Central memory CD4-positive, alpha-beta T cell (primary cell): ENCODE measurements around the gene RANBP1.

Source experiments
- DNase-seq: peaks from one replicate; pipeline ENCODE4 v3.0.0; 2022

RANBP1 gene

DNA sequence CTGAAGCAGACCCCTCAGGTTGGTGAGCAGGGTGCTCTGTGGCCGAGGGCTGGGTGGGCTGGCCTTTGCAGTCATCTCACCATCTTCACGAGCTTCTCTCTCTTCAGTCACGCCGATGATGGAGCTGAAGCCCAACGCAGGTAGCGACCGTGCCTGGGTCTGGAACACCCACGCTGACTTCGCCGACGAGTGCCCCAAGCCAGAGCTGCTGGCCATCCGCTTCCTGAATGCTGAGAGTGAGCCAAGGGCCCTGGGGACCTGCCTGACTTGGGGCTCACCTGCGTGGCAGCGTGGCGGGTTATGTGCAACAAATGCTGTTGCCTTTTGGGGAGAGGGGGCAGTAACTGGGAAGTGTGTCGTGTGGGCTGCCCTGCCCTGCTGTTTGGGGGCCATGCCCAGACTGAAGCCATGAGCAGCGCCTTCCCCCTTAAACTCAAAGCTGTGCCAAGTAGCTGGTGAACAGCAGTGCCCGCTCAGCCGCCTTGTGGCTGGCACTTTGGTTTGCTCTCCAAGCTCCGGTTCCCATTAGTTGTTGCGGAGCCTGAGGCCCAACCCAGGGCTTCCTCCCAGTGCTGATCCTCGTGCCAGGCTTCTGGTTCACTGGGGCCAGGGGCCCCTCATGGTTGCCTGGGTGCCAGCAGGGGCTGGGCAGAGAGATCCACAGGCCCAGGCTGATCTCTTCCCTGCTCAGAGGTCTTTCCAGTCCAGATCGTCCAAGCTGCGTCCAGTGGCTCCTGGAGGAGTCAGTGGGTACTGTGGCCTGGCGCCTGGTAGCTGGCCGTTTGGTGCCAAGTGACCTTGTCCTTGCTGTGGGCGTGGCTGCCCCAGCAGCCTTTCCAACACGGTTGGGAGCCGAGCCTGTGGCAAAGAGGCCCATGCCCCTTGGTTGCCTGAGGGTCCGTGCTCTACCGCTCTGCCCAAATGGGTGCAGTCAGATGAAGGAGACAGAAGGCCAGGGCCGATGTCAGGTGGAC is 9.6 kb downstream of the RANBP1 start:
- no peak for DNase-seq

DNA sequence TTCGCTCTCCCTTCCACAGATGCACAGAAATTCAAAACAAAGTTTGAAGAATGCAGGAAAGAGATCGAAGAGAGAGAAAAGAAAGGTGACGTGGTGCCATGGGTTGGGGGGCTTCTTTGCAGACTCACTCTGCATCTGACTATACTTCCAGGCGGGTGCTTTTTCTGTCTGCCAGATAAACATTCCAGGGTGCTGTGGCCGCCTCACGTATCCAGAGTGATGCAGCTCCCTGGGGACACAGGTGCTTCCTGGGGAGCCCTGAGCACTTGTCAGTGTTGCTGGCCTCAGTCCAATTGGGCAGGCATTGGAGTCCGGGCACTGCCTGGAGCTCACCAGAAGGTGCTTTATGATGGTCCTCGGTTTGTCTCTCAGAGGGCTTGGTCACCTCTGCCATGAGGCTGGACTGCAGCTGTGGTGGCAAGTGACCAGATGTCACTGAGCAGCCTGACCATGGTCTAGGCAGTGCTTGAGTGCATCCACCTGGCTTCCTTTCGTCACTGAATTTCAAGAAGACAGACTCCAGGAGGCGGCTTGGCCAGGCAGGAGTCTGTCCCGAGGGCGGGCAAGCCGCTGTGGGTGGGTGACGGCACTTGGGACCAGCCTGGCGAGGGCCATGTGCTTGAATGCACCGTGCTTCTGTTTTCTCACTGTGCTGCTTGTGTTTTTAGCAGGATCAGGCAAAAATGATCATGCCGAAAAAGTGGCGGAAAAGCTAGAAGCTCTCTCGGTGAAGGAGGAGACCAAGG is 10.6 kb downstream of the RANBP1 start:
- DNase-seq = no peak

DNA sequence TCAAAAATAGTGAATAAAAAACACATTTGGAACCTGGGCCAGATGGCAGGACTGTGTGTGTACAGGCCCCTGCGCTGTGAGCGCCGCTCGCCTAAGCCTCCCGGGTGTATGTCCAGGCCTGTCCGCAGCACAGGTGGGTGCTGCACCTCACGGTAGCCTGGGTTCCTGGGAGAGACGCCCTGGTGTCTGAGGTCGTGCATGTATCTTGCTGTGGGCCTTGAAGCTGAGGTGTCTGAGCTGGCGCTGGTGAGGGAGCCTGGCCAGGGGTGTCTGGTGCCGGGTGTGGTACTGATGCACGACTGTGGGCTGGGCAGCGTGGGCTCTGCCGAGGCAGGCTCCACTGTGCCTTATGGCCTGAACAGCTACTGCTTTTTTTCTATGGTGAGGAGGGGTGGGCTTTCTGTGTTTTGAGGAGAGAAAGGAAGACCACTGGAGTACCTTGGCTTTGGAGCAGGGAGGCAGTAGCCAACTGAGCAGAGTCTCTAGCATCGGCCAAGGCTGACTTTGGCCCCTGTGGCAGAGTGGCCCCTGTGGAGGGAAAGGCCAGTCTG is 11.5 kb downstream of the RANBP1 start:
- no peak for DNase-seq

DNA sequence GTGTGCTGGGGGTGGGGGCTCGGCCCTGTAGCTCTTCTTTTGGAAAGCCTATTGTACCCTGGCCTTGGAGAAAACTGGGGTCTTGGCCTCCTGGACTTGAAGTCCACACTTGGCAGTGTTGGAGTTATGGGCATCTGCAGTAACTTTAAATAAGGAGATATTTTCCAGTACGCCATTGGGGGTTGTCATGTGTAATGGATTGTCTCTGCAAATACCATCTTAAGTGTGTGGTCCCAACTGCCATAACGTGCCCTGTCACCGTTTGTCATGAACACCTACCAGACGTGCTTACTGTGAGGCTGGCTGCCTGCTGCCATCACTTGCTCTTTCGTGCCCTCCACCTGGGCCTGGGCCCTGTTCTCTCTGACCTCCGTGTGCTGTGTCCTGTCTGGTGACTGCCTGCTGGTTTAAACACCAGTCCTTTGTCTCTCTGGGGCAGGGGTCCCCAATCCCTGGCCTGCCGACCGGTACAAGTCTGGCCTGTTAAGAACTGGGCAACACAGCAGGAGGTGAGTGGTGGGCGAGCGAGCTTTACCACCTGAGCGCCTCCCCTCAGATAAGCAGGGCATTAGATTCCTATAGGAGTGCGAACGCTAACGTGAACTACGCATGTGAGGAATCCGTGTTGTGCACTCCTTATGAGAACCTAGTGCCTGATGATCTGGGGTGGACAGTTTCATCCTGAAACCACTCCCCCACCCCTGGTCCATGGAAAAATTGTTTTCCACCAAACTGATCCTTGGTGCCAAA is 12.1 kb downstream of the RANBP1 start:
- DNase-seq = no peak

DNA sequence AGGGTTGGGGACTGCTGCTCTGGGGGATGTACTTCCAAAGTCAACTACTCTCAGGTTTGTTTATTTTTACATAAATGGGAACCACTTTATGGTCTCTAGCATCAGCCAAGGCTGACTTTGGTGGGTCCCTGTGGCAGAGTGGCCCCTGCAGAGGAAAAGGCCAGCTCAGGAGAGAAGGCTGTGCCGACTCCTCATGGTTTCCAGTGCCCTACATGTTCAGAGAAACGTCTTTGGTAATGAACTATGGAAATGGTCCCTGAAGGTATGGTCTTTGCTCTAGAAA is 12.7 kb downstream of the RANBP1 start:
- no peak for DNase-seq

DNA sequence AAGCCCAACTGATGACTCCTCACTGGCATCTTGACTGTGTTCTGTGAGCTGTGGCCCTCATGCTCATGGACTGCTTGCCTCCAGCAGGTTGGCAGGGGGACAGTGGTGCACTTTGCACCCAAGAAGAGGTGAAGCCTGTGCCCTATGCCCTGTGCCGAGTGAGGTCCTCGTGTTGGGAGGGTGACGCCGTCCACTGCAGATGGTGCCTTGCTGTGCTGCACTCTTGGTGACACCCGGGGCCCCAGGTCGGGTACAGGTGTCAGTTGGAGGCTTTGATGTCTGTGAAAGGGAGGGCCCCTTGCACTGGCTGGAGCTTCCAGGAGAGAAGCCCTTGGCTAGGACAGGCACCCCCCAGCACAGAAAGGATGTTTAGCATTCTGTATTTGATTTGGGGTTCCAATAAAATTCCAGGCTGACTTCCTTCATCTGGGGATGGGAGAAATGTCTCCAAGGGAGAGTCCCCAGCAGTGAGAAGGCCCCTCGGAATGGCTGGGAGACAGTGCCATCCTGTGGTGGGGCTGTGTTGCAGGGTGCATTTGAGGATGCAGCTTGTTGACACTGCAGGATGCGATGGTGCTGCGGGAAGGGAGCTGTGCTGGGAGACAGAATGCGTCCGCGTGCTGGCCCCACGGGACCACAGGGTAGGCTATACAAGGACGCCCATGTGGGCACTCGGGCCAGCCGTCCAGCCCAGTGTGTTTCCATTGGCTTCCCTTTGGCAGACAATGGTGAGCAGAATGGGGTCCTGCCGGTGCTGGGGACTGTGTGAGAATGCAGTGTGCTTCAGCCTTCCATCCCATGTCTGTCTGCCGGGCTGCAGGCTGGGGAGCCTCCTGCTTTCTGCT is 13.2 kb downstream of the RANBP1 start:
- DNase-seq = peak; percentile 53

DNA sequence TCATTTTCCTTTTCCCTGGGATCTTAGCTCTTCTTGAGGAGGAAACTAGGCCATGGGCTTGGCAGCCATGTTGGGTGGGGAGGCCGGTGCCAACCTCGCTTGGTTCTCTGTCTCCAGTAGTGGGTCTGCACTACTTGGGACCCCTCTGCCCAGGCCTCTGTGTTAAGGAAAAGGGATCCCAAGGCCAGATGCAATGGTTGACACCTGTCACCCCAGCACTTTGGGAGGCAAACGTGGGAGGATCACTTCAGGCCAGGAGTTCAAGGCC is 13.8 kb downstream of the RANBP1 start:
- DNase-seq = no peak

DNA sequence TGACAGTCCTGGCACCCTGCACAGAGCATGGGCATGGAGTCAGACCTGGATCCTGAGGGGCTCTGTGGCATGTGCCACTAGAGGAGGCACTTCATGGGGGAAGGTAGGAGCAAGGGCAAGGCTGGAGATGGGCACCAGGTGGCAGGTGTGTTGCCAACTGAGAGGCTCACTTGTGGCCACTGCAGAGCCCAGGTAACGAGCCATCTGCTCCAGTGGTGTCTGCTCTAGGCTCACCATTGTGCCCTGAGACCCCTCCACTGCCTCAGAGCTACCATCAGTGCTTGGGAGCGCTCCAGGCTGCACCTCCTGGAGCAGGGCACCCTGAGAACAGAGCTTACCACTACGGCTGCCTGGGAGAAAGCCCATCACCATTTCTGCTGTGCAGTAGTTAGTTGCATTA is 14.4 kb downstream of the RANBP1 start:
- DNase-seq = no peak

DNA sequence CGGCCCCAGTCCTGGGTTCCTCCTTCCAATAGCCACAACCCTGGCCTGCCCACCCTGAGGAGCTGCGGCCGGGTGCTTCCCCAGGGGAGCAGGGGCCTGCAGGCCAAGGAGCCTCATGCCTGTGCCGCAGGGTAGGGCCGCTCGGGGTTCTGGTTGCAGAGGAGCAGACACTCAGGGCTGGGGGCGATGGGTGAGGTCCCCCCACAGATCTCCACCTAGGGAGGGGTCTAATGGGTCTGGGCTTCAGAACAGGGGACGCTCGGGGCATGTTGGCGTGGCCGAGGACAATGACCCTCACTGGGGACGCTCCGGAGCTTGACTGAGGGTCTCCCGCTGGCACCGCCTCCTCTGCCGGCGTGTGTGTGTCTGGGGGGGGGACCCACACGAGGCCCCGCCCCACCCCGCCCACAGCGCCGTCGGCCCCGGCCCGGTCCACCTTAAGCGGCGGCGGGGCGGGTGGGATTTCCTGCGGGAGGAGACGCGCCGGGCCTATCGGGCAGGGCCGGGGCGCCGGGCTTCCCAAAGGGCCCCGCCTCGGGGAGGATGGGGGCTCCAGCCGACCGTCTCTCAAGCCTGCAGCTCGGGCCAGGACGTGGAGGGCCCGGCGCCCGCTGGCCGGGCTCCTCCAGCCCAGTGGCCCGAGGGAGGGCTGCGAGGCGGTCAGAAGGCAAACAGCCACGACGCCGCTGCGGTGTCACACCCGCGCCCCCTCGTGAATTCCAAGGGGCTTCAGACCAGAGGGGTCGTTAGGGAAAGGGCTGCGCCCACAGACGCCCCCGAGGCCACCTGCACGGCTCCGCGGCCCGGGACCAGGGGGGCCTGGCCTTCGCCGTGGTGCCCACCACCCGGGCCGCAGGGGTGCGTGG is 15.1 kb downstream of the RANBP1 start:
- DNase-seq = peak; percentile 77

DNA sequence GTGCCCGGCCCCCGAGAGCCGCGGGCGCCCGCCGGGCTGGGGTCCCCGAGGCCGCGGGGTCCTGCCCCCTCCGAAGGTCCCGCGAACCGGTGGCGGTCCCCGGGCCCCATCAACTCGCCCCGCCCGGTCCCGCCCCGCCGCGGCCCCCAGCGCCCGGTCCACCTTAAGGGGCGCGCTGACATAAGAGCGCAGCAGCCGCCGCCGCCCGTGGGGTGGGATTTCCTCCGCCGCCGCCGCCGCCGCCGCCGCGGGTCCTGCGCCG is 15.6 kb downstream of the RANBP1 start, which contains the start of gene ZDHHC8:
ZDHHC8 (plus strand) TSS at position 208 of the 262 bp plus-strand sequence. CDS start 144 bp downstream, outside the sequence.
- DNase-seq = peak; percentile 30

DNA sequence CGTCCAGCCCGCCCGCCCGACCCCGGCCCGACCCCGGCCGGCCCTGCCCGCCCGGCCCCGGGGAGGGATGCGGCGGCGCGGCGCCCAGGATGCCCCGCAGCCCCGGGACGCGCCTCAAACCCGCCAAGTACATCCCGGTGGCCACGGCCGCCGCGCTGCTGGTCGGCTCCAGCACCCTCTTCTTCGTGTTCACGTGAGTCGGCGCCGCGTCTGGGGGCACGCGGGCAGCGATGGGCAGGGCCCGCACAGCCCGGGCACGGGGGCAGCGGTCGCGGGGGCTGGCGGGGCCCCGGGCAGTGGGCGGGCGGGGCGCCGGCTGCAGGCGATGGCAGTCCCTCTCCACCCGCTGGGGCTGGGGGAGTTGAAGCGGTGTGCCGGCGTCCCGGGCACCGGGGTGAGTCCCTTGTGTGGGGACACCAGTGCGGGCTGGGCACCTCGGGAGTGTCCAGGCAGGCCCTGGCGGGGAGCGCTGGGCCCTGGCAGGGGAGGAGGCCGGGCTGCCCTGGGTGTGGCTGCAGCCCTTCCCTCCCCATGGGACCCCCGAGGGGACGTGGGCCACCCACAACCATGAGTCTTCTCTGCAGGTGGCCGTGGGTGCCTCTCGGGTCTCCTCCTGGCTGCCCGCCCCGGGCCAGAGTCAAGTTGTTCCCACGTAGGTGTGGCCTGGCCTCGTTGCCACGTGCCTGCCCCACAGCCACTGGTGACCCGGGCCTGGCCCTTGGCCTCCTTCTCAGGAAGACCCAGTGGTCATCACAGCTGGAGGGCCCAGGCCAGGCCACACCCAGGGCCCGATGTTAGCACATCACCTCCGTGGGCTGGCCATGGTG is 16.2 kb downstream of the RANBP1 start:
- DNase-seq = peak; percentile 28

DNA sequence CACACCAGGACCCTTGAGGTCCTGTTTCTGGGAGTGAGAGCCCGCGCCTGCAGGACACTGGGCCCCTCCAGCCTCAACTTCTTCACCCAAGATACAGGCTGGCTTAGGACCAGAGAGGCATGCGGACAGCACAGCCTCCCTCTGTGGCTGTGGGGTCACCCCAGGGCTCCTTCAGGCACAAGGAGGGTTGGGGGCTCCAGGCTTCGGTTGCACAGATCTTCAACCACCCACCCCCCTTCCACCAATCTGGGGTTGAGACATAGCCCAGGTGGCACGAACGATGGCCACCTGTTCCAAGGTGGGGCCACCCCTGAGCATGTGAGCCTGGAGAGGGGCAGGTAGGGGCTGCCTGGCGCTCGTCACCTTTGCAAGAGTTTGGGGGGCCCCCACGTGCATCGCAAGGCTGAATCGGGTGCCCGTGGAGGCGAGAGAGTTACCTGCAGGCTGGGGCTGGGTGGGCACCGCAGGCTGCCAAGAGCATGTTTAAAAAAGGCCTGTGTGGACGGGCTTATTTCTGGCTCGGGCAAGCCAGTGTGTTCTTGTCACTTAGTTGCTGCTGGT is 16.9 kb downstream of the RANBP1 start:
- DNase-seq = no peak

DNA sequence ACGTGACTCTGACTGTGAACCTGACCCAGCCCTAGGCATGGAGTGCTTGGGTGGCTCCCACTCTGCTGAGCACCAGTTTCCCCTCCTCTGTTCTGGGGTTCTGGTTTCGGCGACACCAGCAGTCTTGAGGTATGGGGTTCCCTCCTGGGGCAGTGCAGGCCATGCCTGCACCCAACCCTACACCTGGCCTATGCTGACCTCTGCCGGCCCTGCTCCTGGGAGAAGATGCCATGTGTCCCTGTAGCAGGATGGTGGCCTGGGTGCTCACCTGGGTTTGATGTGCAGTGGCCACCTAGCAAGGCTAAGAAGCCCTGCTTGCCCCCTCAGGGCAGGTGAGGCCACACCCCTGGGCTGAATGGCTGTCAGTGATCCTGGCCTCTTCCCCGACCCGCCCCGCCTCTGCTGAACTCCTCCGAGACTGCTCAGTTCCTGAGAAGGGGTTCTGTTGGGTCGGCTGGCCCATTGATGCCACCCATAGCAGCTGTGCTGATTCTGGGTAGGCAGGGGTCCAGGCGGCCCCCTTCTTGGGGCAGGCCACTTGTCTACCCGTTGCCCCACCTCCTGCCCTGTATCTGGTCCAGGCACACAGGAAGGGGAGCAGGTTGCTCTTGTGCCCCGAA is 18.1 kb downstream of the RANBP1 start:
- DNase-seq = no peak

DNA sequence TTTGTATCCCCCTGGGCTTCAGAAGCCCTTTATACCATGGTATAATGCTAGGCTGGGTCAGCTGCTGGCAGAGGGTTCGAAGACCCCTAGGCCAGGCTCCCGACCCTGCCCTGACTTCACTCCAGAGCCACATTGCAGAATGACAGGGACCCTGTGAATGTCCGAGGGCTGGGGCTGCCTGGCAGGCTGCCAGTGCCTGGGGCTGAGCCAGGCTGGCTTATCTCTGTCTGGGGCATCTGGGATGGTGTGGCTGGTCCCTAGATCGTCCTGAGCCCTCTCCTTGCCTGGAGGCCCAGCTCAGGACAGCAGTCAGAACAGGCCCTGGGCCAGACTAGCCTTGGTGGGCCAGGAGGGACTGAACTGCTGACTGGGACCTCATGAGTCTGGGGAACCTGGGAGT is 19.4 kb downstream of the RANBP1 start:
- no peak for DNase-seq

DNA sequence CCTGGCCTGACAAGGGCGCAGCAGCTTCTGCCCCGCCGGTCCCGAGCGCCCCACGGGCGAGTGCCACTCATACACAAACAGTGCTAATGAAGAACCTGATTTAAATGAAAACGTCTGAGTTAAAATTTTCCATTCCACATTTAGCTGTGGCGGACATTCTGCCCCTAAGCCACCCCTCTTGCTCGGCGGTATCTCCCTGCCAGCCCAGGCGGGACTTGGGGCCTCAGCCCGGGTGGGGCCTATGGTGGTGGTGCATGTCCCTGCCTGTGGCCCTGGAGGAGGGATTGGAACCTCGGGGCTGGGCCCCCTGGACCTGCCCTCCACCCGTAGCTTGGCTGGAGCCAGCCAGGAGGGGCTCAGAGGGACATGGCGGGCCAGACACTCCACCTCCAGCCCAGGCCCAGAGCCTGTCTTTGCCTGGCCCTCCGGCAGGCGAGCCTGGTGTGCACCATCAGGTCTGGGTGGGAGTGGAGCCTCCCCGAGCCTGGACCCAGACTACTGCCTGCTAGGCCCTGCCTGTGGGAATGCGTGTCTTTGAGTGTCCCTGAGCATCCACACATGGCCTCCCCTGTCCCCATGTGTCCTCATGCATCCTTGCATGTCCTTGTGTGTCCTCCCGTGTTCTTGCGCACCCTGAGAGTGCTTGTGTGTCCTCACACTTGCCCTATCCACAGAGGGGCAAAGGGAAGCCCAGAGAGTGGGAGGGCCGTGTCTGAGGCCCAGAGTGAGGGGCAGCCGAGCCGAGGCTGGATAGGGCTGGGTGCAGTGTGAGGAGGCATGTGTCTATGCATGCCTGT is 20.1 kb downstream of the RANBP1 start:
- DNase-seq = no peak

DNA sequence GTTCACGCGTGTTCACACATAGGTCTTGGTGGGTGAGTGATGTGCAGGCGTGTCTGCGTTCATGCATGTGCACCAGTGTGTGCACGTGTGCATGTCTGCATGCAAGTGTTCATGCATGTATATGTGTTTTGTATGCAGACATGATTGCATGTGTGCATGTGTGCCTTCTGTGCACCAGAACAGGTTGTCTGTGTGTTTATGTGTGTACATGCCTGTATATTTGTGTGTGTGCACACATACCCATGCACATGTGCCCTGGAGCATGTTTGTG is 20.6 kb downstream of the RANBP1 start:
- no peak for DNase-seq

DNA sequence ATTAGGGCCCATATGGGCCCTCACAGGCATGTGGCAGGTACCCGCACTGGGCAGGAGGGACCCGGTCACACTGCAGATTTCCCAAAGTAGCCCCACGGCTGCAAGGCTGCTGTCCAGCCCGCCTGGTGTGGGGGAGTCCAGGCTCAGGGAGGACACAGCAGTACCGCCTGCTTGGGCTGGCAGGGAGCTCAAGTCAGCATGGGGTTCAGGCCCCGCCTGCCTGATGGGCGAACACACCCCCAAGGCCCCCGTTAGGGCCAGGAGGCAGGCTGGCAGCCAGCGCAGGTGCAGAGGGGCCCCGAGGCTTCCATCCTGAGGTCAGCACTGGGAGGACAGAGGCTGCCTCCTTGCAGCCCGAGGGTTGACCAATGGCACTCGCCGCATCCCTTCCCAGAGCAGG is 21.2 kb downstream of the RANBP1 start:
- DNase-seq = no peak

DNA sequence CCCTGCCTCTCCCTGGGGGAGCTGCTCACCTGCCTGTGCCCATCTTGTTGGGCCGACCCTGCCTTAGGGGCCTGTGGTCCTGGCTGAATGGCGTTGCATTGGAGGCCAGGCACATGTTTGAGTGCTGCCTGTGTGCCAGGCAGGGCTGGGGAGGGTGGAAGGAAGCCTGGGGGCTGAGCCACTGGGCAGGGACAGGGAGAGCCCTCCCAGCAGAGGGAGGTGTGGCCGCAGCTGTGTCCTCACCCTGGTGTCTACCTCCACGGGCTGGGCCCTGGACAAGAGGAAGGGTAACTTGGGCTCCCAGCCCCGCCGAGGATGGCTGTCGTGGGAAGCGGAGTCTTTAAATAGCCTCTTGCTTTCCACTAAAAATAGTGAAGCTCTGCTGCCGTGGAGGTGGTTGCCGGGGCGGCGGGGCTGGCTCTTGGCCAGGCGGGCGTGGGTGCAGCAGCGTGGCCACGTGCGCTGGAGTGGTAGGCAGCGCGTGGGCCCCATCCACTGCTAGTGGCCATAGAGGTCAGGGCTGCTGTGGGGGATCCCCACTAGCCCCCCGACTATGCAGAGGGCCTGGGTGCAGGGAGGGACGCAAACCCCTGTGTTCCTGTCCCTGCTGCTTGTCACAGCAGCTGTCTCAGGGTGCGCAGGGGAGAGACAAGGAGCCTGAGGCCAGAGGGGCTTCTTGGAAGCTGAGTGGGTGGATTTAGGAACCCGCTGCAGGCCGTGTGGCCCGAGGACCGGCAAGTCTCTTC is 21.9 kb downstream of the RANBP1 start:
- no peak for DNase-seq

DNA sequence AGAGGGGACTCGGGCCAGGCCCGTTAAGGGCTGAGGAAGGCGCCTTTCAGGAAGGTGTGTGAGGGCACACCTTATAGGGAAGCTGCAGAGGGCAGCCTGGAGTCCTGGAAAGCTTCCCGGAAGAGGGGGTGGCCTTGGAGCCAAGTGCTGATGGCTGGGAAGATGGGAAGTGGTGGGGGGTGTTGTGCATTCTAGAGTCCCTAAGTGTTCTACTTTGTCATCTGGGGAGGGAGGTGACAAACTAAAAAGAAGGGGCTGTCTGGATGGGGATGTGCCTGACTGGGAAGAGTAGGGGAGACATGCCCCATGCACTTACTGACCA is 22.5 kb downstream of the RANBP1 start:
- no peak for DNase-seq
